IPS DF 19.7 (cell line): ENCODE results near the gene KCTD18.

Experiments used
- DNase-seq: peaks from one replicate; pipeline ENCODE4 v3.0.0-alpha.2; 2013; ENCODE audit warnings: low read depth, low spot score

The KCTD18 gene

DNA sequence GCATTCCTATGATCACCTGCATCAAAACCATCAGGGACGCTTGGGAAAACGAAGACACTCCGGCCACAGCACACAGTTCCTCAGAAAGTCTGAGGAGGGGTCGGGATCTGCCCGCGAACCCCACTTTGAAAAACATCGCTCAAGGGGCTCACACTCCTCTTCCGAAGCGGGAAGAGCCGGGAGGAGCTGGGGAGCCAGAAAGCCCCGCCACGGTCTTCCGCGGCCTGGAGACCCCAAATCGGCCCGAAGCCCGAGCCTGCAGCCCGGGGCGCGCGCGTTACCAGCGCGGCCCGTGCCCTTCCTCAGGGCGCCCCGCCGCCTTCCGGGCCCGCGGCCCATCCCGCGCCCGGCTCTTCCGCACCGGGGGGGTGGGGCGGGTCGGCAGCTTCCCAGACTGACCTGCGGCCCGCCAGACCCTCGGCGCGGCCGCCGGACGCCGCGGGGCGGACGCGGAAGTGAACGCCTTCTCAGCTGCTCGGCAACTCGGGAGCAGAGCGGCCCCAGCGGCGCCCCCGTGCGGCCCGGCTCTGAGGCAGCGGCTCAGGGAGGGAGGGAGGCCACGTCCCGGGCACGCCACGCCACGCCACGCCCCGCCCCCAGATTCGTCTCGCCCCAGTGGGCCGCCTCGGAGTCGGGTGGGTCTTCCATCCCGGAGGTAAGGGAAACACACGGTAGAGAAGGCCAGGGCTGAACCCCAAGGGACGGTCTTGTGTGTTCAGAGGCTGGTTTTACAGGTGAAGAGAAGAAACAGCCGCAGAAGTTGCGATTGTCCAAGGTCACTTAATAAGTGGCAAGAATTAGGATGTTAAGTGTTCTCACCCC is at the start of gene KCTD18:
Gene KCTD18, minus strand, starts transcription at position 457 of the 822 bp plus-strand sequence. CDS start 3,052 bp downstream, outside the sequence.
- peak; percentile 61 for DNase-seq

DNA sequence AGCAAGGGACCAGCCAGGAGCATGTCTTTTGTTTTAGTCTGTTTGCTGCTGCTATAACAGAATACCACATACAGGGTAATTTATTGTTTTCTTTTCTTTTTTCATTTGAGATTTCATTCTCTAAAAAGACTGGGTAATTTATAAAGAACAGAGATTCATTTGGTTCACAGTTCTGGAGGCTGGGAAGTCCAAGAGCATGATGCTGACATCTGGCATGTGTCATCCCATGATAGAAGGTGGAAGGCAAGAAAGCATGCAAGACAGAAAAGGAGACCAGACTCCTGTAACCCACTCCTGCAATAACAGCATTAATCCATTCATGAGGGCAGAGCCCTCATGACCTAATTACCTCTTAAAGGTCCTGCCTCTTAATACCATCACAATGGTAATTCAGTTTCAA is 30.9 kb upstream of the KCTD18 start:
- DNase-seq, result no peak

DNA sequence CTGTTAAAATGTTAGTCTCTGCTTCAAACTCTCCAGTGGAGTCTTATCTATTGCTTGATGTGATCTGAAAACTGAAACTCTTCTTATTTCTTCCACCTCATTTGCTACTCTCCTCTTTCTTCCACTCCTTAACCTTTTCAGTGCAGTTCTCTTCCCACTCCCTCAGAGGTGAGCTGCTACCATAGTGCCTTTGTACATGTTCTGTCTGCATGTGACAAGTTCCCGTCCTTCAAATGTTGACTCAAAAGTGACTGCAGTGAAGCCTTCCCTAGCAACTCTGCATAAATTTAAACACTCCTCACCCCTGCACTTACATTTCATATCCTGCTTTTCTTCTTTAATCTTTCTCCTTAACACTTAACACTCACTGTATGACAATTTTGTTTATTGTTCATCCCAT is 28.3 kb upstream of the KCTD18 start:
- DNase-seq, result no peak

DNA sequence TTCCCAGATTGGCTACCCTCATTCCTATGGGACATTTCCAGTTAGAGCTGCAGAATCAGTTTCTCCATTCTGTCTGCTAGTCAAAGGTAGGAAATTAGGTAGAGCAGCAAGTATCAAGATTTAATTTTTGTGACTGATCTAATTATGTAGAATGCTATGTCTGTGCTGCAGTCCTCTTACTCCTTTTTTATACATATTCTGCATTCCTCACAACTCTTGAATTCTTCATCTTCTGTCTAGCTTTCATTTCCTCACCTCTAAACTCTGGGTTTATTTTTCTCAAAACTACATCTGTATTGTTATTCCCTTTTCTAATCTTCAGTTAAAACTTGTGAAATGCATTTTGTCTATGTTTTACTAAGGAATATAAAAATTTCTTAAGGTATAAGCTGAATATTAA is 24.7 kb upstream of the KCTD18 start:
- no peak for DNase-seq

DNA sequence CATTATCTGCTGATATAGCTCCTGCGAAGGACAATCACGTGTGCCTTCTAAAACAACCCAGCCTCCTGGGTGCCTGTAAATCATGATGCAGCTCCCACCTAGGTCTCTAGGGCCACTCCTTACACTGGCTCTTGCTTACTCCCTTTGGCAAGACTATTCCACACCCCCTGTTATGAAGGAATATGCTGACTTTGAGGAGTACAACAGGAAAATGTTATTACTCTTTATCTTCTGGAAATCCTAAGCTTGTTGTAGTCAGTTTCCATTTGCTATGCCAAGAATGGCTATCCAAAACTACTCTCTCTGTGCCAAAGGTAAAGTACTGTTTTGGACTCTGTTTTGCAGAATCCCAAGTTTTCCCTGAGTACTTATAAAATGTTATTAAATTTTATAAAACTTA is 23.9 kb upstream of the KCTD18 start:
- no peak for DNase-seq

DNA sequence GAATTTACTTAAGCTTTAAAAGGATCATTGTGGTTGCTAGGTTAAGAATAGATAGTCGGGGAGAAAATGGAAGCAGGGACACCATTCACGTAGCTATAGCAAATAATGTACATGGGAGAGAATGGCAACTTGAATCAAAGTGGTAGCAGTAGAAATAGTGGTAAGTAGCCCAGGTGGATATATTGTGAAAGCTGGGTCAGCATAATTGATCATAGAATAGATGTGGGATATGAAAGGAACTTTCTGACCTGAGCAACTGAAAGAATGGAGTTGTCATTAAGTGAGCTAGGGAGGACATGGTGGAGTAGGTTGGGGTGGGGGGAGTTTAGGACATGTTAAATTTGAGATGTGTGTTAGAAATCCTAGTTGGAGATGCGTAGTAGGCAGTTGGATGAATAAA is 18.4 kb upstream of the KCTD18 start:
- no peak for DNase-seq

DNA sequence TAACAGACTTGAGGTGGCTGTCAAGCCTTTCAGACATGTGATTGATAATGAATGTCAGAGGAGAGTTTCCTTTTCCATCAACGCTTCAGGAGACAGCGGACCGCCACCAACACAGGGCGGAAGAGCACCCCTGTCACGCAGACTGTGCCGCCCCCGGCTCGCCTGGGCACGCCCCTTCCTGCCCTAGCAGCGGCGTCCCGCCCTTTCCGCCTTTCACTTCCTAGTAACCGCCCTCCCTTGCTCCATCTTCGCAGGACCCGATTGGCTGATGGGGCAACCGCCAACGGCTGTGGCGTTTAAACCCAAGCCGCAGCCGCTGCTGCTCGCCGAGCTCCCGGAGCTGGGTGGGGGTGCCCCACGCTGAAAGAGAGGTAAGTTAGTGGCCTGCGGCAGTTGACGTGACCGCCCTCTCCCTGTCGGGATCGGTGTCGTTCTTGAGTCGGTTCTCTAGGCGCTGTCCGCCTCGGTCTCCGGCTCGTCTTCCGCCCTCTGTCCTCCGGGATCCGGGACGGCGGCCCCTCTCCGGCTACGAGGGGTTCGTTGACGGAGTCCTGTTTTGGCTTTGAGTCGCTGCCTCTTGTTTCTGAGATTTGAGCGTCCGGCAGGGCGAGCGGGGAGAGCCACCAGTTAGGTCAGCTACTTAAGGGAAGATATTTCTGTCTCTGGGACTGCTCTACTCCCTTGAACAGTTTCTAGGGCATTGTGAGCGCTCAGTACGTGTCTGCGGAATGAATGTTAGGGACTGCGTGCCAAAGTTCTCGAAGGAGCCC is 16.2 kb upstream of the KCTD18 start, which contains the start of gene SGO2:
Gene SGO2, plus strand, starts transcription at position 326 of the 770 bp plus-strand sequence. CDS start 6,769 bp downstream, outside the sequence.
- peak; percentile 89 for DNase-seq

DNA sequence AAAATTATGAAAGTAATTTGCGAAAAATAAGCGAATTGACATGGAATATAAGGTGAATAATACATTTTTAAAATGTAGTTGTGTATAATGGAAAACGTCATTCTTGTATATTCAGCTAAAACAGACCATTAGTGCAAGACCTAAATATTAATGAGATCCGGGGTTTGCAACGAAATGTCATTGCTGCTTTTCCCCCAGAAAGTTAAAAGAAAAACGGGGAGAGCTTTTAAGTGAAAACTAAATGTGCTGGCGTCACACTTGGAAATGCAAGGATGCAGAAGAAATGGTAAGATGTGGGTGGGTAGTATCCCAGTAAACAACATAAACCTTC is 15.6 kb upstream of the KCTD18 start:
- no peak for DNase-seq

DNA sequence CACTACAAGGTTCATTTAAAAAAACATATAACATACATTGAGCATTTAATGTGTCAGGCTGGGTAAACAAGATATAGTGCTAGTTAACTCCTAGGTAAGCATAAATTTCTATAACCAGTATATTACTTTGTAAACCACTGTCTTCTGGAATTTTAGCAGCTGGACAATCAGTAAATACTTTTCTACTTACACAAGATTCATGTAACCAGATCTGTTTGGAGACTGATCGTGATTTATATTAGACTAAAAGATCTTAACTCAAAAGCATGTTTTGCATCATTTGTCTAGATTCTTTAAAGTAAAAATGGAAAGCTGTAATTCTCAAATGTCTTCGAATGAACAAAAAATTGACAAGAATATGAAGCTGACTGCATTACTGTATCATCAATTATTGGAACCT is 15.2 kb upstream of the KCTD18 start:
- no peak for DNase-seq

DNA sequence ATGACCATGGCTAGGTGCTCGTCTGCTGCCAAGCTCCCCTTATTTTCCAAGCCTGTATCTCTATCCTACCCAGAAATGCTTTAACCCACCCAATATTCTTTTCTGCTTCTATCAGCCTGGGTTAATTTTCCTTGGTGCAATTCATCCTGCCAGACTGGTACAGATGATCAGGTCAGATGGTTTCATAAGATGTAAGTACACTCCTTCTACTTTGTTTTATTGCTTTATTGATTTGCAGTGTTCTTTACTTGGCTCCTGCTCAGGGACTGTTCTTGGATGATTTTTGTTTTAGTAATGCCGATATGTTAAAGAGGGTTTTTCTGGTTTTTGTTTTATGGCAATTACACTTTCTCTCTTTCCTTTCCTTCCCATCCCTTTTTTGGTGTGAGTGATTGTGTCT is 13.7 kb upstream of the KCTD18 start:
- no peak for DNase-seq

DNA sequence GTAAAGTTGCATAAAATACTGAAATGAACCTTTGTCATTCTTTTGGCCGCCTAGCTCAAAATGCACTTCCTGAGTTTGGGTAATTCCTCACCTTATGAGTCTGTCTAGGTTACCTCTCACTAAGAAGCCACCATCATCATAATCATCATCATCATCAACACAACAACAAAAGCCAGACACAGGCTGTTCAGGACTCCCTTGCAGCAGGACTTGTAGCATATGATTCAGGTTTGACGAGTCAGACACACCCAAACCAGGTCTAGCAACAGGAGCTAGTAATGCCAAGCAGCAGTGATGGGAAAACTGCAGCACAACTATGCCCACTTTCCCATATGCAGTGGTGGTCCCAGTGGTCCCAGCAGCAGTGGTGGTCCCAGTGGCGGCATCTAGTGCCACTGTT is 13.3 kb upstream of the KCTD18 start:
- no peak for DNase-seq

DNA sequence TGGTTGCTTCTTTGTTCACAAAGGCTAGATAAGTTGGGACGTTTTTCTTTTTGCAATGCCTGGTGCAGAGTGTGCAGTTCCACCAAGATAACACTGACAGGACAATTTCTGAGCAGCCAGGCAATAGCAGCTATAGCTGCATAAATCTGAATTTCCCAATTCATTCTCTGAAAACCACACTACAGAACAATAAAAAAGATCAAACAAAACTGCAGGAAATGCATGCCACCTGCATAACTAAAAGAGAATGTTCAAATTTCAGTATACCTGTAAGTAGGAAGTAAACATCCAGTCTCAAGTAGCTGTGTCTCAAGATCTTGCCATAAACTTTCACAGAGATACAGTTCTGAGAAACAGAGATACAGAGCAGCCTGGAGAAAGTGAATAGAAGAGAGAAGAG is 5.3 kb upstream of the KCTD18 start:
- DNase-seq, result no peak

DNA sequence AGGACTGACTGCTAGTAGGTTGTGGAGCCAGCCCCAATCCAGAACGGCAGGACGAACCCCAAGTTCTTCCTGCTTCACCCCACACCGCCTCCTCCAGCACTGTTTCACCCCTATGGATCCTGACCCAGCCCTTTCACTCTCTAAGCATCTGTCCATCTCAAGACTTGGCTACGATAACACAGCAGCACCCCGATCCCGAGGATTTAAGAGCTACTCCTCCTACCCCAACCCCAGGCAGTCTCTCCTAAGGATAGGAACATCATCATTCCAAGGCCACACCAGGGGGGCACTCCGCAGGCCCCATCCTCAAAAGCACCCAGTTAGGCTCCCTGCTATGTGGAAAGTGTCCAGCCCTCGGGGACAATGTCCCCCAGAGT is 645 bp downstream of the KCTD18 start:
- DNase-seq, result no peak

DNA sequence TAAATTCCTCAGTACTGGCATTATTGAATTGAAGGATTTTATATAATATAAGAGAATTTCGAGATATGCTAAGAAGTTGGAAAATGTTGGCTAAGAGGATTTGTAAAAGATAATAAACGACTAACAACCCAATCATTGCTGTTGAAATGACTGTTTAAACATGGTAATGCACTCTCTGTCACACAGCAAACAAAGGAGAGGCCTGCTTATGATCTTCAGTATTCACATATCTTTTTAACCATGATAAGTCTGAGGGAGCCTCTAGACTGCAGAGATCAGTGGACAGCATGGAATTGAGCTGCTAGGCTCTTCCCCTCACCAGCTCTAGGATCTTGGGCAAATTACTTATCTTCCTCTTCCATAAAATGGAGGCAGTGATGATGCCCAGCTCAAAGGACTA is 2.7 kb downstream of the KCTD18 start:
- no peak for DNase-seq

DNA sequence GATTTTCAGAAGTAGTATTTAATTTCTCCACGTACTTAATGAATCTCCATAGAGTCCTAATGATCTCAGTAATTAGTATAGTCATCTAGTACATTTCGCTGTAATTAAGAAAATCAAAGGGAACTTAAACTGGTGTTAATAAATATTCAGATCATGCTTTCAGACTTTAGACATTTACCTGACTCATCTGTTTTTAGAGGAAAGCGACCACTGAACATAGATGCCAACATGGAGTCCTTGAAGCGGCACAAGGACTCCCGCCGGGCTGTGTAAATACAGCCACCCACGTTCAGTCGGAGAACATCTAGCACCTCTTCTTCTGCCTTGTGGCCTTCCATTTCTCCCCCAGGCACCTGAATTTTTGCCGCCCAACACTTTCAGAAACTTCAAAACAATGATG is 3.2 kb downstream of the KCTD18 start:
- DNase-seq, result no peak

DNA sequence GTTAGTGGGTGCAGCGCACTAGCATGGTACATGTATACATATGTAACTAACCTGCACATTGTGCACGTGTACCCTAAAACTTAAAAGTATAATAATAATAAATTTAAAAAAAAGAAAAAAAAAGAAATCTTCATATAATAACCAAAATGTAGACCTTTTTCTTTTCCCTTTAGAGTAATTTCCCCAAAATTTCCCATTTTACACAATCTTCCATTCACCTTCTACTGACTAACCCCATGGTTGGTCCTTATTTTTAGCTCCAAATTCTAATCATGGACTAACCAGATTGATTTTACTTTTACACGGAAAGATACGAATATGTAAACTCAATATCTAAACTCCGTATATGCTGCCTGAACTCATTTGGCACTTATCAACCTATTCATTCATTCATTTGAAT is 7.7 kb downstream of the KCTD18 start:
- no peak for DNase-seq

DNA sequence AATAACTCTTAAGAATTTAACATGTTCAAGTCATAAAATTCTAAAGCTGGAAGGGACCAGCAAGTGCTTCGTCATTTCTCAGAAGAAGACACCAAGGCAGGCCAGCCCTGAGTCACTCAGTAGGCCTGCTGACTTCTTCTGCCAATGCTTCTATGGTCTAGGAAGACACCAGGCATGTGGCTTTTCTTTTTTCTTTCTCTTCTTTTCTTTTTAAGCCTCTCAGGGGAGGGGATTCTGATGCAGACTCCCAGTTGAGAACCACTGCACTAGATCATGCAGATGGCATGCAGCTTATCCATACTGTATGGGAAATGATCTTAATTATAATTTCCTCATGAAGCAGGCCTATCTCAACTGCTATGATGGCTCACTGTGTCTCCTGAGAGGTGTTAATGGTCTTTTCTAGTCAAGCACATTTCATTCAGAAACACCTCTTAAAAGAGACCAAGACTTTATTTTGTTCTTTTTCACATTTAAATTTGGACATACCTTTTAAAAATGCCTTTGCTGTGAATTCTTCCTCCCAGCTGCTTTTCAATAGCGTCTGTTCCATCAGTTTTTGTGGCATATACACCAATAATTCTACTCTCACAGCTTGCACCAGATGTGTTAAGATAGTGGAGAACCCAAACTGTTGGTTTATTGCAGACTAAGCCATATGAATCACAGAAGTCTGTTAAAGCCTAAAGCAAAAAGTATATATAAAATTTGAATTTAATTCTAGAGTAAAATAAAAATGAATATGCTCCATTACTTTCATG is 11.3 kb downstream of the KCTD18 start:
- DNase-seq, result no peak

DNA sequence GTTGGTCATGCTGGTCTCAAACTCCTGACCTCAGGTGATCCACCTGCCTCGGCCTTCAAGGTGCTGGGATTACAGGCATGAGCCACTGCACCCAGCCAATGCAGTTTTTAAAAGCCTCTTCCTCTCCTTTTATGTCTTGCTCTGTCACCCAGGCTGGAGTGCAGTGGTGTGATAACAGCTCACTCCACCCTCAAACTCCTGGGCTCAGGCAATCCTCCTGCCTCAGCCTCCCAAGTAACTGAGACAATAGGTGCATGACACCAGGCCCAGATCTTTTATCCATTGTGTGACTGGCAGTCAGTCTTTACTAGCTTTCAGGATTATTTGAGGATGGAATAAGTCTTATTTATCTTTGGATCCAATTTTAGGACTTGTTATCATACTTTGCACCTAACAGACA is 13.2 kb downstream of the KCTD18 start:
- no peak for DNase-seq

DNA sequence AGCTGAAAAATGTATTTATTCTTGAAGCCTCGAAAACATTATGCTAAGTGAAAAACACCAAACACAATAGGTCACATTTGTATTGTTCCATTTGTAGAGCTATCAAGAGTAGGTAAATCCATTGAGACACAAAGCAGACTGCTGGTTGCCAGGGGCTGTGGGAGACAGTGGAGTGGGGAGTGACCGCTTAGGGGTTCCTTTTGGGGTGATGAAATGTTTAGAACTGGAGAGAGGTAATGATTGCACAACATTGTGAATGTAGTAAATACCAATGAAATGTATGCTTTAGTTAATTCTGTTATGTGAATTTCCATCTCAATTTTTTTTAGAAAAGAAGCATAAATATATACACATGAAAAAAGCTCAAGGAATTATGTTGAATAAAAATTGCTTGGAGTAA is 15.8 kb downstream of the KCTD18 start:
- DNase-seq, result no peak

DNA sequence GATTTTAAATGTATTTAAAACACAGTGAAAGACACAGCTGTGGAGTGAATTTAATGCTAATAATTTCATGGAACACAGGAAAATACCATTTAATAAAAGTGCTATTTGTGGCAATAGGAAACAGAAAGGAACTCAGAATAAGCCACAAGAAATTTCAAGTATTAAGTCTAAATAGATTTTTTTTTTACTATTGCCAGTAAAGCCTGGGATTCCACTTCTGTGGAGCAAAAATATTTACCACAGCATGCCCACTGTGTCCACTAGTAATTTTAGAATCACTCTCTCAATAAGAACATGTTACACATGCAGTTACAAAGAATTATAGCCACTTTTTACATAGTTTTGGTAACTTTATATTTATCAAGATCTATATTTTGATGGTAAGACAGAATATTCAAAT is 17.2 kb downstream of the KCTD18 start:
- DNase-seq, result no peak

DNA sequence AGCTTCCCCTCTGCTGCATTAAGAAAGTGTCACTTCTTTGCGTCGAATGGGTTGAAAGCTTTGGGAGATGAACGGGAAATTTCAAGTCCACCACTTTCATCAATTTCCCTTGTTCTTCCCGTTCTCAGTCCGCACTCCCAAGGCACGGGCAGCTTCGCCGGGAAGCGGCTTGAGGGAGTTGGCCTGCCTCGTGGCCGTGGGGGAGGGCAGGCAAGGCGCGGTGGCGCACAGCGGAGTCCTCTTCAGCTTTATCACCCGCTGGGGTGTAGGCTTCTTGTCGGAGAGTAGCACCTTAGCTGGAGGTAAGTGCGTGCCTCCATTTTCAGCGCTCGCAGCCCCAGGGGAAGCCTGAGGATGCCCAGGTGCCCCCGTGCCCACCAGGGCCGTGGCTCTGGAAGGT is 19.9 kb downstream of the KCTD18 start:
- no peak for DNase-seq

DNA sequence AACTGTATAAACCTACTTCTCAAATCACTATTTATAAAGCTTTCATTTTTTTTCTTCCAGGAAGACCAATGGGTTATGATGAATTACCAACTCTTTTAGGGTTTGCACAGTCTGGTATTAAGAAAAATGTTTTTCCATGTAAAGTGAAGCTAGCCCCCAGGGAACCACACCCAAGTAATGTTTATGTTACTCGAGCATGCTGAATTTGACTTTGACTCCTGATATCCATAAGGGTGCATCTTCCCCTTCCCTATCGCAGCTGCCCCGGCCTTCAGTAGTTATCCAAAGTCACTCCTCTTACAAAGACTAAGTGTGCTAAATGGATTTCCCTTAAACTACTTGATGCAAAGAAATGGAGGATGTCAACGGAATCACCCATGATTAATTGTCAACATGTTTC is 21.7 kb downstream of the KCTD18 start:
- no peak for DNase-seq
